Esophagus squamous epithelium (tissue), 5 donors: Measurements from ENCODE around the gene UGT1A4. TPM values are rescaled to one million over a fixed set of nuclear protein-coding genes. Genes with fewer than 3 reads are reported as not detected.
"Not testable (repeated sequence)": the region's sequence is repeated elsewhere in the genome, so short reads cannot be mapped to it uniquely, and the experiment has no call there.

Source experiments
- DNase-seq: peaks from one replicate; lab custom pipeline; 2025; lab: John Stamatoyannopoulos, UW
- H3K27ac ChIP-seq, 4 donors: fragments of 200-600 bp; sonication (generic); one replicate each; pipeline ENCODE4 v1.5.1; 2016 to 2019; ENCODE audit warnings: mild to moderate bottlenecking in 1 of 4
- H3K27me3 ChIP-seq, 4 donors: fragments of 200-600 bp; sonication (generic); 1 replicate in 3 of 4; 2 replicates in 1 of 4; pipeline versions ENCODE4 v1.5.1 to v1.6.0; 2017 to 2021; ENCODE audit warnings: antibody characterized with exemption in 1 of 4
- H3K36me3 ChIP-seq, 3 donors: fragments of 200-600 bp; sonication (generic); one replicate each; pipeline ENCODE4 v1.5.1; 2016 to 2019
- H3K4me1 ChIP-seq, 3 donors: fragments of 200-600 bp; sonication (generic); one replicate each; pipeline ENCODE4 v1.5.1; 2017 to 2019
- H3K4me3 ChIP-seq, 4 donors: fragments of 200-600 bp; sonication (generic); 1 replicate in 3 of 4; 2 replicates in 1 of 4; pipeline ENCODE4 v1.5.1; 2016 to 2019; ENCODE audit warnings: mild to moderate bottlenecking in 2 of 4, moderate library complexity in 1 of 4
- H3K9me3 ChIP-seq, 3 donors: fragments of 200-600 bp; sonication (generic); one replicate each; pipeline ENCODE4 v1.5.1; 2016 to 2019
- POLR2A ChIP-seq, 4 donors: fragments of 450-650 bp; IDR thresholded peaks; one replicate each; pipeline ENCODE4 v1.6.1; 2017; ENCODE audit warnings: antibody characterized with exemption in 4 of 4, mild to moderate bottlenecking in 4 of 4, moderate library complexity in 3 of 4
- WGBS, 2 donors: methylation state at CpG; one replicate each; pipeline ENCODE4 v1.1.5; 2018; 5-methylcytosine and 5-hydroxymethylcytosine counted together
- intact Hi-C: fragments of 100-400 bp; cut with DNase I; formaldehyde crosslinking; loops from one replicate; pipeline ENCODE4 v1.15.0; 2022
- total RNA-seq, 4 donors: library from RNA; depleted of rRNA; stranded (reverse); fragments of >200 nt; gene quantifications; one replicate each; pipeline ENCODE4 v1.1.0, GENCODE V29; 2016
- TF ChIP-seq, protein P1 (sequence below), 6 experiments: fragments of 450-650 bp in 4 of 6; fragments of 200-600 bp in 2 of 6; sonication (generic) in 2 of 6; IDR thresholded peaks; one replicate each; pipeline ENCODE4 v1.5.1; 2016 to 2019; ENCODE audit warnings: antibody characterized with exemption in 6 of 6, mild to moderate bottlenecking in 4 of 6, moderate library complexity in 4 of 6
- donor health status: DM: yes; HTN: yes; CAD: no.

Gene UGT1A4
- total RNA-seq, 4 donors from 2014 or later = 1.1 to 7.4 (median 3.4) TPM

DNA sequence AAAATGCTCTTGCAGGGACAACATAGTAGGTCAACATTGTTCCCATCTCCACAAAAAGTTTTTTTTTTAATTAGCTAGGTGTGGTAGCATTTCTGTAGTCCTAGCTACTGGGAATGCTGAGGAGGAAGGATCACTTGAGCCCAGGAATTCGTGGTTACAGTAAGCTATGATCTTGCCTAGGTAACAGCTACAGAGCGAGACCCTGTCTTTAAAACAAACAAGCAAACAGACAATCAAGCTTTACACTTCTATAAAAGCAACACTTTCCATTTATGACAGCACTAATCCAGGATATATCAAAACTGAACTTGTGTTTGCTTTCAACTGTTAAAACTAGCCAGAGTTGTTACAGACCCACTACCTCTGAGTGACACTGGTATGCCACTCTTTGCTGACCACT is 22.3 kb downstream of the UGT1A4 start:
- no peak for DNase-seq
- Histone ChIP-seq H3K36me3 (peaks cover 0 to 34% (median 0%) of the 10 kb centered on the region in 3 donors), H3K27ac (no peak overlapping the region), H3K4me1 (no peaks in the 10 kb centered on the region), H3K27me3 (no peaks in the 10 kb centered on the region), H3K4me3 (no peak overlapping the region), H3K9me3 (no peaks in the 10 kb centered on the region)
- WGBS, 2 donors = 66% methylated on average over 2 of the region's 2 CpGs
- intact Hi-C loops = no loop called here
- TF ChIP-seq, protein P1, sequence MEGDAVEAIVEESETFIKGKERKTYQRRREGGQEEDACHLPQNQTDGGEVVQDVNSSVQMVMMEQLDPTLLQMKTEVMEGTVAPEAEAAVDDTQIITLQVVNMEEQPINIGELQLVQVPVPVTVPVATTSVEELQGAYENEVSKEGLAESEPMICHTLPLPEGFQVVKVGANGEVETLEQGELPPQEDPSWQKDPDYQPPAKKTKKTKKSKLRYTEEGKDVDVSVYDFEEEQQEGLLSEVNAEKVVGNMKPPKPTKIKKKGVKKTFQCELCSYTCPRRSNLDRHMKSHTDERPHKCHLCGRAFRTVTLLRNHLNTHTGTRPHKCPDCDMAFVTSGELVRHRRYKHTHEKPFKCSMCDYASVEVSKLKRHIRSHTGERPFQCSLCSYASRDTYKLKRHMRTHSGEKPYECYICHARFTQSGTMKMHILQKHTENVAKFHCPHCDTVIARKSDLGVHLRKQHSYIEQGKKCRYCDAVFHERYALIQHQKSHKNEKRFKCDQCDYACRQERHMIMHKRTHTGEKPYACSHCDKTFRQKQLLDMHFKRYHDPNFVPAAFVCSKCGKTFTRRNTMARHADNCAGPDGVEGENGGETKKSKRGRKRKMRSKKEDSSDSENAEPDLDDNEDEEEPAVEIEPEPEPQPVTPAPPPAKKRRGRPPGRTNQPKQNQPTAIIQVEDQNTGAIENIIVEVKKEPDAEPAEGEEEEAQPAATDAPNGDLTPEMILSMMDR (IDR thresholded peaks at IDR 0.05) = no peak
- TF ChIP-seq POLR2A (IDR thresholded peaks at IDR 0.05) = no peak

DNA sequence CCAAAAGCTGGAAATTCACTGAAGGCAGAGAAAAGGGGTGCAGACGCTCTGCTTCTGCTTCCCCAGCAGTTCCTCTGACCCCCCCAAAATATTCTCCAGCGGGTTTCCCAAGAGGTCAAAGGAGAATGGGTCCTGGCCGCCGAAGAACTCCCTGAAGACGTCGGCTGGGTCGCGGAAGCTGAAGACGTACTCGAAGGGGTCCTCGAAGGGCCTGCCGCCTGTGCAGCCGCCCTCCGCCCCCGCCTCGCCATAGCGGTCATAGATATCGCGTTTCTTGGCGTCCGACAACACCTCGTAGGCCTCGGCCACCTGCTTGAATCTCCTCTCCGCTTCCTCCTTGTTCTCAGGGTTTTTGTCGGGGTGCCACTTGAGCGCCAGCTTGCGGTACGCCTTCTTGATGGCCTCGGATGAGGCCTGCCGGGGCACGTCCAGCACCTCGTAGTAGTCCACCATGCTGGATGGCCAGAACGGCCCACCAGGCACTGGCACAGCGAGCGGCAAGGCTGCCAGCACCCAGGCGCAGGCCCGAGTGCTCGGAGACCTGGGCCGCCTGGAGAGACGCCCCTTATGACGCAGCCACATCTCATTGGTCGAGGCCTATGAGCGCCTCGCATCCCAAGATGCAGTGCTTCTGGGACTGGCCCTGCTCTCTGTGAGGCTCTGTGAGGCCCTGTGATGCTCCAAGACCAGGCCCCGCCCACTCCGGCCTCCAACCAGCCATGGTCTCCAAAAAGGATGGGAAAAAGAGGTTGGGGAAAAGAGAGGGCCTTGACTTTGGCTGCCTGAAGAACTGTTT is 25.1 kb downstream of the UGT1A4 start:
- H3K9me3 ChIP-seq = no peaks in the 10 kb centered on the region
- no peak overlapping the region for H3K27ac ChIP-seq
- peaks cover 0 to 22% (median 0%) of the 10 kb centered on the region in 3 donors for H3K36me3 ChIP-seq
- TF ChIP-seq POLR2A (IDR thresholded peaks at IDR 0.05) = no peak
- TF ChIP-seq, protein P1 (IDR thresholded peaks at IDR 0.05) = no peak
- H3K4me1 ChIP-seq = no peaks in the 10 kb centered on the region
- intact Hi-C loops = no loop called here
- no peak overlapping the region for H3K4me3 ChIP-seq
- DNase-seq = no peak
- WGBS, 2 donors = 96 to 97% methylated on average over 19 to 24 of the region's 46 CpGs
- no peaks in the 10 kb centered on the region for H3K27me3 ChIP-seq

DNA sequence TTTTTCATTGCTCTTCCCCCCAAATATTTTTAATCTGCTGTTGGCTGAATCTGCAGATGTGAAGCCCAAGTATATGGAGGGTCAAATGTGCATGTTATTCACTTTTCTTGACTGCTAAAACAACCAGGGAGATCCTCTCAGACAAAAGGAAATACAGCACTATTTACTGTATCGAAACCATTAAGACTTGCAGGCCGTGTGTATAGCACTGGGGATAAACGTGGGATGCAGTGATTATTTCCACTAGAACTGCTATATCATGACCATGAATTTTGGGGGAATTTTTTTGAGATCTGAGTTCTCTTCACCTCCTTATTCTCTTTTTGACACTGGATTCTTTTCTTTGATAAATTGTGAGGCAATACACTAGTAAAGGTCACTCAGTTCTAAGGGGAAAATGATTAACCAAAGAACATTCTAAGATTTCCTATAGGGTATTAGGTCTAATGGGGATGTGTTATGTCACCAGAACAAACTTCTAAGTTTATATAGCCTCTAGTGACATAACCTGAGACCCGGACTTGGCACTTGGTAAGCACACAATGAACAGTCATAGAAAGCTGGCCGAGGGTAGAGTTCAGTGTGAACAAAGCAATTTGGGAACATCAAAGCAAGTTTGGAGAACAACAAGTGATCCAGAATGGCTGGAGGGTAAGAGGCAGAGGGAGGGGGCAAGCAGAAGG is 26.7 kb downstream of the UGT1A4 start:
- intact Hi-C loops = no loop called here
- WGBS, 2 donors = 65 to 72% methylated on average over 5 of the region's 5 CpGs
- H3K36me3 ChIP-seq = peaks cover 0 to 22% (median 0%) of the 10 kb centered on the region in 3 donors
- H3K9me3 ChIP-seq = no peaks in the 10 kb centered on the region
- H3K4me1 ChIP-seq = no peaks in the 10 kb centered on the region
- DNase-seq = no peak
- H3K27me3 ChIP-seq = no peaks in the 10 kb centered on the region
- TF ChIP-seq POLR2A (IDR thresholded peaks at IDR 0.05) = no peak
- TF ChIP-seq, protein P1 (IDR thresholded peaks at IDR 0.05) = no peak
- no peak overlapping the region for H3K27ac ChIP-seq
- H3K4me3 ChIP-seq = no peak overlapping the region

DNA sequence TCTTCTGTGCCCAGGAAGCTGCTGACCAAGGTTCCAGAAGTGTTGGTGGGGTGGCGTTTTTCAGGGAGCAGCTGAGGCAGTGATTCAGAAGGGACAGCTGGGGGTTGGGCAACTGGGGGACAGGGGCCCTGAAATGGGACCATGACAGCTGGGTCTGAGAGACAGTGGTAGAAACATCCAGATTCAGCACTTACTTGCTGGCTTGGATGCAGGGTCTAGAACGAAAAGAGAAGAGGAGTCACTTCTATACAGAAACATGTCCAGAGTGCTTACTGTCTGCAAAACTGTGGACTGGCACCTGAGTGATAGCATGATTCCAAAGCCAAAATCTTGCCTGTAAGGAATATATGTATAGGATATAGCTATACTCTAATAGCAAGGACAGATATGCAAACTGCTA is 27.3 kb downstream of the UGT1A4 start:
- H3K4me3 ChIP-seq, intact Hi-C loops, H3K27me3 ChIP-seq, H3K4me1 ChIP-seq, H3K9me3 ChIP-seq, DNase-seq, H3K27ac ChIP-seq: not testable (repeated sequence)
- WGBS, 2 donors = 75 to 86% methylated on average over 2 of the region's 2 CpGs
- peaks cover 0 to 17% (median 0%) of the 10 kb centered on the region in 3 donors for H3K36me3 ChIP-seq

DNA sequence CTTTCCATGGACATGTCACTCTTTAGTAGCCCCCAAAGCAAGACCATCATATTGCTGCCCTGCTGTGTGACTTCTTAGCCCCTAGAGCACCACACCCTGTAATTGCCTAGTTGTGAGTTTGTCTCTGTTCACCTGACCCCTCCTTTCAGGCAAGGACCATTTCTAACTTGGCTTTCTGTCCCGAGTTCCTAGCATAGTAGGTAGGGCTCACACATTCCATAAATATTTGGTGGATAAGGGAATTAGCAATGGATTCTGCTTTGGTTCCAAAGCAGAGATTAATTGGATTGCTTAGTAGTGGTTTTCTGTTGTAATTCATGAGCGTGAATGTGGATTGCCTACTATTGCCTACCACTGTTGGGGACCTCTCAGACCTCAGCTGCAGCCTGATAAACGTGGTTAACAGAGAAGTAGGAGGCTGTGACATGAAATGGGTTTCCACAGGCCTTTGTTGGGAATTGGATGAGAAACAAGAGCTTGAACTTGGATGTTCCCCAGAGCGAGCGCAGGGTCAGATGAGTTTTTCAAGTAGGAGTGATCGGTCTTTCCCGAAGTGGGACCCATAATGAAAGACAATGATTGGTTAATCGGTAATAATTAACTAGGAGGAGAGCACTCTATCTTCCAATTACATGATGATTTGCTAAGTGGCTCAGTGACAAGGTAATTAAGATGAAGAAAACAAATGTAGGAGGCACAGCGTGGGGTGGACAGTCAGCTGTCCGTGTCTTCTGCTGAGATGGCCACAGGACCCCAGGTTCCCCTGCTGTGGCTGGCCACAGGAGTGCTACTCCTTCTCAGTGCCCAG is 28.1 kb downstream of the UGT1A4 start:
- no peak for DNase-seq
- 75 to 82% methylated on average over 8 to 10 of the region's 10 CpGs for WGBS, 2 donors
- Histone ChIP-seq H3K4me1 (no peaks in the 10 kb centered on the region), H3K27ac (no peak overlapping the region), H3K27me3 (no peaks in the 10 kb centered on the region), H3K9me3 (no peaks in the 10 kb centered on the region), H3K4me3 (no peak overlapping the region), H3K36me3 (peaks cover 0 to 8% (median 0%) of the 10 kb centered on the region in 3 donors)
- intact Hi-C loops = no loop called here
- TF ChIP-seq, protein P1 (IDR thresholded peaks at IDR 0.05) = no peak
- no peak for TF ChIP-seq POLR2A (IDR thresholded peaks at IDR 0.05)
